Fibroblast of villous mesenchyme (primary cell): ENCODE measurements around the gene ISOC1. TPM values are rescaled to one million over a fixed set of nuclear protein-coding genes. Genes with fewer than 3 reads are reported as not detected.

ENCODE experiments used
- DNase-seq: peaks from one replicate; pipeline ENCODE4 v3.0.0-alpha.2; 2010; ENCODE audit warnings: low read depth
- H3K4me3 ChIP-seq: 2 replicates; pipeline ENCODE4 v1.5.1; 2011; ENCODE audit warnings: low read depth, mild to moderate bottlenecking, low read length
- CTCF ChIP-seq: IDR thresholded peaks from 2 replicates; pipeline ENCODE4 v1.5.1; 2012; ENCODE audit warnings: low read depth, mild to moderate bottlenecking, low read length; ENCODE audit not compliant: insufficient read depth
- total RNA-seq: library from RNA; depleted of rRNA; stranded (reverse); fragments of >200 nt; gene quantifications from 2 replicates; pipeline ENCODE4 v1.2.3, GENCODE V29; 2012

Gene ISOC1
- total RNA-seq, 1 donor: 31.1 TPM

GRCh38 chr5:129124608-129125007 is 30.1 kb downstream of the ISOC1 start:
- DNase-seq: no peak
- TF ChIP-seq CTCF: no peak

GRCh38 chr5:129125819-129126218 is 31.3 kb downstream of the ISOC1 start:
- no peak overlapping the region for H3K4me3 ChIP-seq
- TF ChIP-seq CTCF: no peak
- no peak for DNase-seq

More at GRCh38 chr5:129124608-129125007, 30.1 kb downstream of the ISOC1 start:
- H3K4me3 ChIP-seq: no peak overlapping the region

- H3K4me3 ChIP-seq: no peak overlapping the region
- TF ChIP-seq CTCF: no peak
- DNase-seq: no peak
Measured at GRCh38 chr5:129133553-129133952, 39.0 kb downstream of the ISOC1 start.

GRCh38 chr5:129135633-129136032 is 41.1 kb downstream of the ISOC1 start:
- no peak overlapping the region for H3K4me3 ChIP-seq
- peak; percentile 6 for TF ChIP-seq CTCF
- peak; percentile 6 for DNase-seq

- no peak for TF ChIP-seq CTCF
Measured at GRCh38 chr5:129137637-129138036, 43.1 kb downstream of the ISOC1 start.

GRCh38 chr5:129141078-129141477 is 46.5 kb downstream of the ISOC1 start:
- DNase-seq: no peak
- no peak for TF ChIP-seq CTCF
- H3K4me3 ChIP-seq: no peak overlapping the region

More at GRCh38 chr5:129137637-129138036, 43.1 kb downstream of the ISOC1 start:
- no peak overlapping the region for H3K4me3 ChIP-seq
- no peak for DNase-seq

GRCh38 chr5:129141696-129142095 is 47.1 kb downstream of the ISOC1 start:
- no peak for TF ChIP-seq CTCF
- H3K4me3 ChIP-seq: no peak overlapping the region
- DNase-seq: no peak
